Glomerular endothelial cell (primary cell): ENCODE results near the gene USP3. TPM values are rescaled to one million over a fixed set of nuclear protein-coding genes. Genes with fewer than 3 reads are reported as not detected.
A peak's percentile ranks its signal among the peaks of the same experiment; 100 is the strongest.

Experiments used
- DNase-seq: peaks from one replicate; pipeline ENCODE4 v3.0.0-alpha.2; 2011; ENCODE audit warnings: low read depth, low spot score; ENCODE audit errors: extremely low read depth
- total RNA-seq: library from RNA; depleted of rRNA; stranded (reverse); fragments of >200 nt; gene quantifications from 2 replicates; pipeline ENCODE4 v1.2.3, GENCODE V29; 2015

Gene USP3
- 30.6 and 40.0 TPM in 2 replicates for total RNA-seq

- no peak for DNase-seq
These were observed at the start of gene USP3 for GRCh38 chr15:63504247-63504978. Gene USP3, plus strand, starts transcription at chr15:63504593. Its CDS starts 147 bp downstream, at chr15:63504740.

GRCh38 chr15:63456258-63456657 is 48.1 kb upstream of the USP3 start:
- no peak for DNase-seq

GRCh38 chr15:63457379-63457778 is 47.0 kb upstream of the USP3 start:
- DNase-seq: no peak

- no peak for DNase-seq
These were observed 46.4 kb upstream of the USP3 start for GRCh38 chr15:63458026-63458425.

GRCh38 chr15:63458794-63459395 is 45.5 kb upstream of the USP3 start:
- DNase-seq: no peak

GRCh38 chr15:63460210-63461155 is 43.9 kb upstream of the USP3 start:
- no peak for DNase-seq

- no peak for DNase-seq
These were observed 43.0 kb upstream of the USP3 start for GRCh38 chr15:63461230-63461985.

GRCh38 chr15:63462088-63462487 is 42.3 kb upstream of the USP3 start:
- peak; percentile 66 for DNase-seq

- DNase-seq: no peak
These were observed 41.4 kb upstream of the USP3 start for GRCh38 chr15:63463036-63463435.

GRCh38 chr15:63463793-63464192 is 40.6 kb upstream of the USP3 start:
- DNase-seq: no peak

GRCh38 chr15:63465104-63465503 is 39.3 kb upstream of the USP3 start:
- no peak for DNase-seq

- DNase-seq: peak; percentile 55
These were observed 37.8 kb upstream of the USP3 start for GRCh38 chr15:63466378-63467192.

GRCh38 chr15:63469190-63469589 is 35.2 kb upstream of the USP3 start:
- no peak for DNase-seq

- no peak for DNase-seq
These were observed 34.4 kb upstream of the USP3 start for GRCh38 chr15:63469984-63470383.

GRCh38 chr15:63473007-63473748 is 31.2 kb upstream of the USP3 start:
- no peak for DNase-seq

- DNase-seq: no peak
These were observed 30.7 kb upstream of the USP3 start for GRCh38 chr15:63473749-63473998.

- DNase-seq: no peak
These were observed 30.2 kb upstream of the USP3 start for GRCh38 chr15:63473999-63474809.

GRCh38 chr15:63474810-63475316 is 29.5 kb upstream of the USP3 start:
- DNase-seq: no peak
